HT-29 (cell line): ENCODE measurements around the gene C1orf185. TPM values are rescaled to one million over a fixed set of nuclear protein-coding genes. Genes with fewer than 3 reads are reported as not detected.
"Not testable (repeated sequence)": the region's sequence is repeated elsewhere in the genome, so short reads cannot be mapped to it uniquely, and the experiment has no call there.

Experiments used
- DNase-seq: peaks from one replicate; pipeline ENCODE4 v3.0.0-alpha.2; 2015; ENCODE audit warnings: low spot score
- total RNA-seq: library from RNA; depleted of rRNA; stranded (reverse); fragments of >200 nt; shearing (Covaris generic); gene quantifications from 2 replicates; pipeline ENCODE4 v1.2.3, GENCODE V29; 2014

C1orf185 gene
- total RNA-seq, 1 experiment from 2014 or later: not detected

DNA sequence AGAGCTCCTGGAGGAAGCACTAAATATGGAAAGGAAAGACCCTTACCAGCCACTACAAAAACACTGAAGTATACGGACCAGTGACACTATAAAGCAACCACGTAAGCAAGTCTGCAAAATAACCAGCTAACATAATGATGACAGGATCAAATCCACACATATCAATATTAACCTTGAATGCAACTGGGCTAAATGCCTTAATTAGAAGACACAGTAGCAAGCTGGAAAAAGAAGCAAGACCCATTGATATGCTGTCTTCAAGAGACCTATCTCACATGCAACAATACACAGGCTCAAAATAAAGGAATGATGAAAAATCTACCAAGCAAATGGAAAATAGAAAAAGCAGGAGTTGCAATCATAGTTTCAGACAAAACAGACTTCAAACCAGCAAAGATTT is 31.0 kb downstream of the C1orf185 start:
- DNase-seq: no peak

DNA sequence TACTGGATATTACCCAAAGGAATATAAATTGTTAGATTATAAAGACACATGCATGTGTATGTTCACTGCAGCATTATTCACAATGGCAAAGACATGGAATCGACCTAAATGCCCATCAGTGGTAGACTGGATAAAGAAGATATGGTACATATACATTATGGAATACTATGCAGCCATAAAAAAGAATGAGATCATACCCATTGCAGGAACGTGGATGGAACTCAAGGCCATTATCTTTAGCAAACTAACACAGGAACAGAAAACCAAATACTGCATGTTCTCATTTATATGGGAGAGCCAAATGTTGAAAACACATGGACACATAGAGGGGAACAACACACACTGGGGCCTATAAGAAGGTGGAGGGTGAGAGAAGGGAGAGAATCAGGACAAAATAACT is 35.7 kb downstream of the C1orf185 start:
- DNase-seq: not testable (repeated sequence)

DNA sequence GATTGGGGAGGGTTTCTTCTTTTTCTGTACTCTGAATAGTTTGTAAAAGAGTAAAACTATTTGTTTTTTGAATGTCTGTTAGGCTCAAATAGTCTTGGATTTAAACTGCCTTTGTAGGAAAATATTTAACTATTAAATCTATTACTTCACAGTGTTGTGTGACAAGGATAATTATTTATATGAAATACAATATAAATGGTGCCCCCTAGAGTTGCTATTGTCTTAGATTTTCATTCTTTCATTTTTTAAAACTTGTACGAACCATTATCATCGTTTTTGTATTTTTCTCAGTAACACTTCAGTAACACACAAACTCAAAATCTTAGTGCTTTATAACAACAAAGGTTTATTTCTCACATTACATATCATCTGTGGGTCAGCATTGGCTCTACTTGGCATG is 37.4 kb downstream of the C1orf185 start:
- no peak for DNase-seq

DNA sequence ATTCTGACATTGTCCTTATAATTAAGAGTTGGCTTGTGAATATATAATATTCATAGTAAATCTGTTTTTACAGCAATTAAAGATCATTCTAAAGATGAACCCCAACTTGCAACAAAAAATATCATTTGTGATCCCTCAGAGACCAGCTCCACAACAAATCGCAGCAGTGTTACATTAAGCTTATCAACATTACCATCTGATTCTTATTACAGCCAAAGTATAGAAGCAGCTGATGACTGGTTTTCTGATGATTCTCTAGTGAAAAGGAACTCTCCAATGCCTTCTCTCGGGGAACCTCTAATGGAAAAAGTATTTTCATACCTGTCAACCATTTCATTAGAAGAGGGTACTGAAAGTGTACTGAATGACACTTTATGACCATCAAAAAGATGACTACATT is 45.4 kb downstream of the C1orf185 start:
- DNase-seq: no peak

DNA sequence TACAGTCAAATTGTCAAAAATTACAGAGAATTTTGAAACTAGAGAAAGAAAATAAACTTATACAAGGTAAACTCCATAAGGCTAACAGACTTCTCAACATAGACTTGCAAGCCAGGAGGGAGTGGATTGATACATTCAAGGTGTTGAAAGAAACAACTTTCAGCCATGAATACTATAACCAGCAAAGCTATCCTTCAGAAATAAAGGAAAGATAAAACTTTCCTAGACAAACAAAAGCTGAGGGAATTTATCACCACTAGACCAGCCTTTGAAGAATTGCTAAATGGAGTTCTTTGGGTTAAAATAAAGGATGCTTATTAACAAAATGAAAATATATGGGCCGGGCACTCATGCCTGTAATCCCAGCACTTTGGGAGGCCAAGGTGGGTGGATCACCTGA is 52.7 kb downstream of the C1orf185 start:
- DNase-seq: no peak

DNA sequence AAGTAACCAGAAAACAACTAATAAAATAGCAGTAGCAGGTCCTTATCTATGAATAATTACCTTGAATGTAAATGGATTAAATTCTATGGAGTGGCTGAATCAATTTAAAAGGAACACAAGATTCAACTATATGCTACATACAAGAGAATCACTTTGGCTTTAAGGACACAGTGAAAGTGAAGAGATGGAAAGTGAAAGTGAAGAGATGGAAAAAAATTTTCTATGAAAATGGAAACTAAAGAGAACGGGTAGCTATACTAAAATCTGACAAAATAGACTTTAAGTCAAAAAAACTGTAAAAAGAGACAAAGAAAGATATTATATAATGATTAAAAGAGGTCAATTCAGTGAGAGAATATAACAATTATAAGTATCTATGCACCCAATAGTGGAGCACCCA is 54.7 kb downstream of the C1orf185 start:
- no peak for DNase-seq

DNA sequence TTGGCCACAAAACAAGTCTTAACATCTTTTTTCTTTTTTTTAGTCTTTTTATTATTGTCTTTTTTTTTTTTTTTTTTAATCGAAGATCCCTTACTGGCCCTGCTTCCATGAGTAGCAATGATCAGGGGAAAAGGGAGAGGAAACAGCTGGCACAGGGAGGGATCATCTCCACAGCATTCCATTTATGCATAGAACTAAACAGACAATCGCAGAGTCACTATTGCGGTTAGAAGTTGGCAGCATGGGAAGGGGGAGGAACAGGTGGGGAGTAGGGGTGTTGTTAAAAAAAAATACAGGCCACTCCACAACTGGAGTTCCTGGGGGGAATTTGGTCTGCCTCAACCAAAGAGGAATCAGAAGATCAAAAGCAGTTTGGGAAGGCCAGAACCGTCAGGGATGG is 55.4 kb downstream of the C1orf185 start:
- no peak for DNase-seq

DNA sequence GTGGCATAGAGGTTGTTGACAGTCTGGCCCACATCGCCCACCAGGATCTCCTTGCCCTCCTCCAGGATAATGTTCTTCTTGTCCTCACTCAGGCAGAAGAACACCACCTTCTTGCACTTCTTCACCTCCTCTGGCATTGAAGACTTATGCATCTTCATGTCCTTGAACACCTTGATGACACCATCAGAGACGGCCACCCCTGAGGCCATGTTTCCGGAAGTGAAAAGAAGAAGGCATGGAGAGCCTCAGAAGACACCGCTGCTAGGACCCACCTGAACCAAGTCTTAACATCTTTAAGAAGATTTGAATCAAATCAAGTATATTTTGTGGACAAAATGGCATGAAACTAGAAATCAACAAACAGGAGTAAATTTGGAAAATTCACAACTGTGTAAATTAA is 56.2 kb downstream of the C1orf185 start:
- no peak for DNase-seq

DNA sequence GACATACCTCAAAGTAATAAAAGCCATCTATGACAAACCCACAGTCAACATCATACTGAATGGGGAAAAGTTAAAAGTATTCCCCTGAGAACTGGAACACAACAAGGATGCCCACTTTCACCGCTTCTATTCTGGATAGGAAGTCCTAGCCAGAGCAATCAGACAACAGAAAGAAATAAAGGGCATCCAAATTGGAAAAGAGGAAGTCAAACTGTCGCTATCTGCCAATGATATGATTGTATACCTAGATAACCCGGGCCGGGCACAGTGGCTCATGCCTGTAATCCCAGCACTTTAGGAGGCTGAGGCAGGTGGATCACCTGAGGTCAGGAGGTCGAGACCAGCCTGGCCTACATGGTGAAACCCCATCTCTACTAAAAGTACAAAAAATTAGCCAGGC is 60.5 kb downstream of the C1orf185 start:
- DNase-seq: not testable (repeated sequence)

DNA sequence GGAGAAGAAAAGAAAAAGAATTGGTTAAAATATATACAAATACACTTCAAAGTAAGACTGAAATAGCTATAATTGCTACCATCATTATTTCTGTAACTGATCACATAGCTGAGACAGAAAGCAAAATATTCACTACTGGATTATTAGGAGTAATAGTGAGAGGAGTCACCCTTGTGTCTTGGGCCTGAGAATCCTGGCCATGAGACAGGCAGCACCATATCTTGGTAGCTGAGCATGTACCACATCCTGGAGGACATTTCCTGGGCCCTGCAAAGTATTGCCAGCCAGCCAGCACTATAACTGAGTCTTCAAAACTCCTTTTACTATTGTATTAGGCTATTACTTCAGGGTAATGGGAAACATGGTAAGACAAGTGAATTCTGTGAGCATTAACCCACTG is 63.5 kb downstream of the C1orf185 start:
- DNase-seq: no peak

DNA sequence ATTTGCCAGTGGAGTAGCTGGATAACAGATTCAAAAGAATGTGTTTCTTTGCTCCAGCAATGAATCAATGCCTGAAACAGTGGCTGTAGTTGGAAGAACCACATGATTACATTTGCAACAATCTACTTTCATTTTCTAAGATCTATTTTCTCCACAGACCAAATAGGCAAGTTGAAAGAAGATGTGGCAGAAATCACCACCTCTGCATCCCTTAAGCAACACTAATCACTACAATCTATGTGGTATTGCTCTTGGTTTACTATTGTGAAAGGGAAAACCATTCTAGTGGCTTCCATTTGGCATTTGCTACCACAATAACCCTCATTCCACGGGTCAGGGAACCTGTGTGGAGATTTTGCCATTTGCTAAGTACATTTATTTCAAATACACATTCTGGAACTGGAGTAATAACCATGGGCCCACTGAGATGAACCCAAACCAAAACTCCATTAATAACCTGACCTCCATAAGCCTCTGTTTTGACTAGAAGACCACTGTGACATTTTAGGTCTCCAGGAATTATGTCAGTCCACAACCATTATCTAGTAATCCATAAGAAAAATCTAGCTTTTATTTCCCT is 66.3 kb downstream of the C1orf185 start:
- no peak for DNase-seq

DNA sequence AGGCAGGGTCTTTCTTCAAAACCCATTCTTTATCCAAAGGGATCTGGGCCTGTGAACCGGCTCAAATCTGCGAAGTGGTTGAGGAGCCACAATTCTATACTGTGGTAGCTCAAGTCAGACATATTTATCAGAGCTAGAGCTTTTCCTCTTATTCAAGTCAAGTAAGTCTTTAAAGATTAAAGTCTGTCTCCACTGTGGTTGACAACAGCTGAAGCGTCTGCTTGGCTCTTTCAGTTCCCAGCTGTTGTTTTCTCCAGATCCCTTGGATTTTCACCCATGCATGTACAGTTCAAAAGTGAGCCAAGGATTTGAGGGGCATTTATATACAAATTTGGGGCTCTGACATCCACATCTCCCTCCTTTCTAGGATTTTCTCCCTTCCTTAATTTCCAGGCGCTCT is 66.9 kb downstream of the C1orf185 start:
- DNase-seq: no peak

DNA sequence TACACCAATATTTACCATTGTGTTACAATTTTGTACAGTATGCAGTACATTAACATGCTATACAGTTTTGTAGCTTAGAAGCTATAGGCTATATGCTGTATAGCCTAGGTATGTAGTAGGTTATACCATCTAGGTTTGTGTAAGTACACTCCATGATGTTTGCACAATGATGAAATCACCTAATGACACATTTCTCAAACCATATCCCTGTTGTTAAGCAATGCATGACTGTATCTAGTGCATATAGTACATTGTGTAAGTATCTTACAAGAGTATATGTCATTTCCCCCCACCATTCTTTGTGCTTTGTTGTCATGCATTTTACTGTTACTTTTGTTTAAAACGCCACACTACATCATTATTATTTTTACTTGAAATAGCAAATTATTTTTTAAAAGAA is 68.3 kb downstream of the C1orf185 start:
- peak; percentile 1 for DNase-seq

DNA sequence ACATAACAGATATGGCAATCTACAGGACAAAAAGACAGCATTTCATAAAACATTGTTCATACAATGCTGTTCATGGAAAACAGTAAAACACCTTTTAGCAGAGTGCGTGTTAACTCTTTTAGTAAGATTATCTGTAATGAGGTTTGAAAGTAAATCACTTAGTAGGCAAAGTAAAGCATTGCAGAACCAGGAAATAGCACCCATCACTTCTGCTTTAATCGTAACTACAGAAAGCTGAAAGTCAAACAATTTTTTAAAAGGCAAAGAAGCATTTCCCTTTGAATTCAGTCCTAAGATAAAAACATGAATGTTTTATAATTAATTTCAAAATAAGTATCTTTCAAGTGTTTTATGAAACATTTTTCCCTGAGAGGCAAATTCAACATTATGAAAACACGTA is 70.8 kb downstream of the C1orf185 start:
- no peak for DNase-seq

DNA sequence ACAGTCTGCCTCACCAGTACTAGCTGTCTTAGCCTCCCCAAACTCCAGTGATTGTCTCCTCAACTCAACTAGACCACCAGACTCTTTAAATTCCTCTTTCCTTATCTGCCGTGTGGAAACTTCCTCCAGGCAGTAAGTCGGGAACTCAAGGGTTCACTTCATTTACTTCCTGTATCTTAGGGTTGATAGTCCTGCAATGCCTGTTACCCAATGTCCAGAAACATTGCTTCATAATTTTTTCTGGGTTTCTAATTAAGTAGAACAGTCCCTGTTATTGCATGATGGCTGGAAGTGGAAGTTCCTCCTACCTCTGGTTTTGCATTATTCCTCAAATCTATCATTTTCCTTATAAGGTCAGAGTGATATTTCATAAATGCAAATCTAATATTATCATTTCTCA is 73.2 kb downstream of the C1orf185 start:
- no peak for DNase-seq

DNA sequence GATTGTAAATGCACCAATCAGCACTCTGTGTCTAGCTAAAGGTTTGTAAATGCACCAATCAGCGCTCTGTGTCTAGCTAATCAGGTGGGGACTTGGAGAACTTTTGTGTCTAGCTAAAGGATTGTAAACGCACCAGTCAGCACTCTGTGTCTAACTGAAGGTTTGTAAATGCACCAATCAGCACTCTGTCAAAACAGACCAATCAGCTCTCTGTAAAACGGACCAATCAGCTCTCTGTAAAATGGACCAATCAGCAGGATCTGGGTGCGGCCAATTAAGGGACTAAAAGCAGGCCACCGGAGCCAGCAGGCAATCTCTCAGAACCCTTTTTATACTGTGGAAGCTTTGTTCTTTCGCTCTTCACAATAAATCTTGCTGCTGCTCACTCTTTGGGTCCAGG is 76.0 kb downstream of the C1orf185 start:
- not testable (repeated sequence) for DNase-seq

DNA sequence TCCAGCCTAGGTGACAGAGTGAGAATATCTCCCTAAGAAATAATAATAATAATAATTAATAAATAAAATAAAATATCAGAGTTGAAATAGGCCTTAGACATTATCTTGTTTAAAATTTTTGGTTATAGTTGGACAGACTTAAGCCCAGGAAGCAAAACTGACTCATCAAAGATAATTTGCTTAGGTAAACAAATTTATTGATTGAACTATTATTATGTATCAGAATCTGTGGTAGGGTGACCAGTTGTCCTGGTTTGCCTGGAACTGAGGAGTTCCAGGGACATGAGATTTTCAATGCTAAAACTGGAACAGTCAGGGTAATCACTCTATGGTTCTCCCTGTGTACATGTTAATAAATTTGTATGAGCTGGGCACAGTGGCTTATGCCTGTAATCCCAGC is 86.2 kb downstream of the C1orf185 start:
- no peak for DNase-seq

DNA sequence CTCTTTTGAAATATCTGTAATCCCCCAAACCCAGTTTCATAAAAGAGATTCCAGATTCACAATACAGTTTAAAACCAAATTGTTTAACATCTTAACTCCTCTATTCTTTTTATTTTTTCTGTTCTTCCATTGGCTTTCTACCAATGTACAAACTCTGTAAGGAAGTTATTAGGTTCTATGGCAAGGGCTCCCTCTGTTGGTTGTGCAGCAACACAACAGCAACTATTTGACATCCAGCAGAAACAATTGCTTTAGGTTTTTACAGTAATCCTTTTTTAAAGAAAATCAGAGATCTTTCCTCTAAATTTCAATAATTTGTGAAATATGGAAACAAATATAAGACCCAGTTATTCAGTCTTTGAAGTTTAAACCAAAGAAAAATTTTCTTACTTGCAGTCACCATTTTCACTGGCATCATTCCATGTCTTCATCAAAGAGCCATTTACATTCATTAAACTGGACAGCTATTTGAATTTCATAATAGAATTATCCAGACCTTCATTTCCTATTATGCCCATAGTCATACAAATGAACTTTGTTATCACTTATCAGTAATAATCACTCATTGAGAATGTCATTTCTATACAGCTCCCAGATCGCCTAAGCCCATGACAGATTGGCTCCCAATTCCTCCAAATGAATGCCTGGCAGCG is 87.5 kb downstream of the C1orf185 start:
- DNase-seq: peak; percentile 77

DNA sequence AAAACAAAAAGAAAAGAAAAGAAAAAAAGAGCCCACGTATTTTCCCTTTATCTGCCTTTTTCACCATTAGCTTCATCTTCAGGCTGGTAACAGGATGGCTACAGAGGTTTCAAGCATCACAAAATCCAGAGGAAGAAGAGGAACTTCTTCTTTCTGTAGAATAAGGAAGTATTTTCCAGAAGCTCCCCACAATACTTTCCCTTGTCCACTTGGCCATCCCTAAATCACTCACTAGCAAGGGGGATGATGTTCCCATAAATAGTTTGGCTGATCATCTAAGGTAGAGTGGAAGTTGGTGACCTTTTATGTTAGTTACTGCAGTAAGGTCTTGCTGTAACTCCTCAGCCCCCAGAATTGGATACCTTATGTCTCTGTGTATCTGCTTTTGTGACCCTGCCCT is 88.9 kb downstream of the C1orf185 start:
- DNase-seq: no peak

DNA sequence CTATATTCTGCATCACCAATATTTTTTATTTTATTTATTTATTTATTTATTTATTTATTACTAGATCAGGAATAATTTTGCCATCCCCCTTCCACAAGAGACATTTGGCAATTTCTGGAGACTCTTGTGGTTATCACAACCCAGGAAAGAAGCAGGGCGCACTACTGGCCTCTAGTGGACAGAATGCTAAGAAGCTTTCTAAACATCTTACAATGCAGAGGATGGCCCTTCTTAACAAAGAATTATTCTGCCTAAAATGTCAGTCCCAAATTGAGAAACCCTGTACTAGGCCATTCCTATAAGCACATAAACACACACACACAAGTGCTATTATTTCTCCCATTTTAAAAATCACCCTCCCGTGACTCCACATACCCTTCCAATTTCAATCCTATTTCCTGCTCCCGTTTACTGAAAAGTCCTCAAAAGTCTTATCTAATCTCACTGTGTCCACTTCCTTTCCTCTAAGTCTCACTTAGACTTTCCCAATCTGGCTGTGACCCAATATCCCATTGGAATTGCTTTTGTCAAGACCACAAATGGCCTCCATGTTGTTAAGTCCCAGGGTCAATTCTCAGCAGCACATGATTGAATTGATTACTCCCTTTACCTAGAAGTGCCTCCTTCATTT is 90.3 kb downstream of the C1orf185 start:
- DNase-seq: peak; percentile 81

DNA sequence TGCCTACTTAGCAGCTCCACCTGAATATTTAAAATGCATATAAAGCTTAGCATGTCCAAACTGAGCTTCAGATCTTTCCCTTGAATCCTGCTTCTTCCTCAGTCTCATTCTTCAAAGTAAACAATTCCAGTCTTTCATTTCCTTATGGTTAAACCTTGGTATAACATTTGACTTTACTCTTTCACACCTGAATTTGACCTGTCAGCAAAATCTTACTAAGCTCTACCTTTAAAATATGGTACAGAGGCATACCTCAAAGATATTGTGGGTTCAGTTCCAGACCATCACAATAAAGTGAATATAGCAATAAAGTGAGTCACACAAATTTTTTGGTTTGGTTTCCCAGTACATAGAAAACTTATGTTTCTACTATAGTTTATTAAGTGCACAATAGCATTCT is 91.5 kb downstream of the C1orf185 start:
- no peak for DNase-seq
